GM19452 (cell line): ENCODE measurements around the gene GATA2.

ENCODE experiments used
- ATAC-seq: cut with Tn5 transposase; IDR thresholded peaks from one replicate; pipeline ENCODE4 v1.9.1; 2021; ENCODE audit not compliant: unreplicated experiment

The GATA2 gene

DNA sequence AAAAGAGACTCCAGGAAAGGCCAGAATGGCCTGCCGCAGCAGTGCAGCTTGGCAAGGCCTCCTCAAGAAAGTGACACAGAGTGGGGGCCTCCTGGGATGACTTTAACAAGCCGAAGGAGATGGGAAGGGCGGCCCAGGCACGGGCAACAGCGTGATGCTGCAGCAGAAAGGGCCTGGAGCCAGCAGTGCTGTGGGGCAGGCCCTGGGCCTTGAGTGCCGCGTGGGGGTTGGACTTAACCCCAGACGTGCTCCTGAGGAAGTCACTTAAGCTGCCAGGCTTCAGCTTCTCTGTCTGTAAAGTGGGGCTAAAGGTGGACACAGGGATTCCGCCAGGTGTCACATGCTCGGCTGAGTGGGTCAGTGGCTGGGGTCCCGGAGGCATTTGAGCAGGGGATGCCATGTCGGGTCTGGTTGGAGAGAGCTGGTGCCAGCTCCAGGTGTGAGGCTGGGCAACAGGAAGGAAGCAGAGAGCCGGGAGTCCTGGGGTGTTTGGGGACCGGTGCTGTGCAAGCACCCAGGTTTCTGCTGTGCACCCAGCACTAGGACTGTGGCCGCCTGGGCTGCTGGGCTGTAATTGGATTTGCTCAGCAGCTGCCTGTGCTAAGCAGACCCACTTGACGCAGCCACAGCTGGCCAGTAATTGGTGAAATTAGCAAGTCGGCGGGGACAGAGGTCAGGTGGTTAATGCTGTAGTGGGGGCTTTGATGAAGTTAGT is 34.1 kb downstream of the GATA2 start:
- ATAC-seq: no peak

DNA sequence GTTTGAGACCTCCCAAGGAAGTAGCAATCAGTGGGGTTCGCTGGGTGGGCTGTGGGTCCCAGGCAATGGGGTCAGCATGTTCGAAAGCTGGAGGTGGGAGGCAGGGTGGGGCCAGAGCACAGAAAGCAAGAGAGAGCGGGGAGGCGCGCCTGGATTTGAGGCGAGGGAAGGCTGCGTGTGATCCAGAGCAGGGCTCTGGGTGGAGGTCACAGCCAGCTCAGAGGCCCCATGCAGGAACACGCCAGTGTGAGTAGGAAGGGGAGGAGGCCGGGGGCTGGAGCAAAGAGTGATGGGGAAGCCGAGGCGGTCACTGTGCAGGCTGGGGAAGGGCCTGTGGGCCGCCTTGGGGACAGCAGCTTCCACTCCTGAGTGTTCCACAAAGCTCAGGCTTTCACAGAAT is 35.1 kb downstream of the GATA2 start:
- ATAC-seq: no peak

DNA sequence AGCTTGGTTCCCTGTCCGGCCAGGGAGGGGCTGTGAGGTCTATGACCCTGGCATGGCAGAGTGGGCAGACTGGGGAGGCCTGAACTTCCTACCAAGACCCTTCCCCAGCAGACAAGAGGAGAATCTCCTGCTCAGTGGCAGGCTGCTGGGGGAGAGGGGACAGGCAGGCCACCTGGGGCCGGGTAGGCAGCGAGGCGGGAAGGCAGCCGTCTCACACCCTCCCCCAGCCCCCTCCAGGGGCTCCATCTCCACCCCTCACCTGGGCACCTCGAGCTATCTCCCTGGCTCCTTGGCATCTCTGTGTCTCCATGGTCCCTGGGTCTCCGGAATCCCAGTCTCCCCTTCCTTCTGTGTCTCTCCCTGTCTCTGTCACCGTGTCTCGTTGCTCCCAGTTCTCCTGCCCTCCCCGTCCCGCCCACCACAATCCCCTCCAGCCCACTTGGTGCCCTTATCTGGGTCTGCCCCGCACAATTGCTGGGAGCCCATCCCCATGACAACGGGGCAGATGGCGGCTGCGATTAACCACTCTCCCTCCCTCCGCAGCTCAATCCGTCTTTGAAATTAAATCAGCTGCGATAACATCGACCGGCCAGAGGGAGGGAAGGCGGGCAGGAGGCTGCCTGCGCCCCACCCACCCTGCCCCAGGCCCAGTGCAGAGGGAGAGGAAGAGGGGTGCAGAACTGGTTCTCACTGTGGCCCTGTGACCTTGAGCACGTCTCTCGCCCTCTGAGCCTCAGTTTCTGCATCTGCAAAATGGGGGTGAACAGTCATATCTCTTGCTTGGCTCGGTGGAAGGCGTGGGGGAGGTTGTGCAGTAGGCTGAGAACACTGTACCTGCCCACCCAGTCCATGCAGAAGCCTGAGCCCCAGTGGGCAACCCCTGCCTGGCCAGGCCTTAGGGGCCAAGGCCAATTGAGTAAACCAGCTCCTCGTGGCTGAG is 36.0 kb downstream of the GATA2 start:
- no peak for ATAC-seq

DNA sequence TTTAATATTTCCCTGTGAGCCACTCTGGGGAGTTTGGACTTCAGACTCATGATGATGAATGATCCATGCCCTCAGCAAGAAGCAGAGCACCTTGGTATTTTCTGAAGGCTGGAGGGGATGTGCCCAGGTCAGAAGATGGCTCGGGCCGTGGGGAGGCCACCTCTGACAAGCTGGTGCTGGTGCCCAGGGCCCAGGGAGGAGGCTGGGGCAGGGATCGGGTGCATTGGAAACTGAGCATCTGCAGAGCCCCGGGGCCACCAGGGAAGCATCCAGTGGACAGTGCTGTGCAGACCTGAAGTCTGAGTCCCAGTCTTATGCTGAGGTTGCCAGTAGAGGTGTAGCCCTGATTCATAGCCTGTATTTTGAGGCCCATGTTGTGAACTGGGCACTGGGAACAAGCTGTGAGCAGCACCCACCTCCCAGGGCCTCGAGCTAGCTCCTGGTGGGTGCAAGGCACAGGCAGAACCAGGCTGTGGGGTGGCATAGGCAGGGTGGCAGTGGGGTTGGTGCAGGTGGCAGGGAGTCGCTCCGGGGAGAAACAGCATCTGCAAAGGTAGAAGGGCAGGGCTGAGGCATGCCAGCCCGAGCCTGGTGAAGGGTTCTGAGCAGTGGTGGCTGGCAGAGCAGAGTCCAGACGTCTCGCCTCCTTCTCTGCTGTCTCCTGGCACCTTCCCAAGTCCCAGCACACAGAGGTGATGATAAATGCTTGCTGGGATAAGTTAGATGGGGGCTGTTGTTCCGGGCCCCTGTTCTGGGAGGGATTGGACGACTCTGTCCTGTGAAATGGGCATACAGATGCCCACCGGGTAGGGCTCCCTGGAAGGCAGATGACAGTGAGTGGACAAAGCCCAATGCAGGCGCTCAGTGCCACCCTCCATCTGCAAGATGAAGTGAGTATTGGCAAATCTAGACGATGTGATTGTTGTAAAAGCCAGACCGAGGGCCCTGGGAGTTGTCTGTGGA is 36.9 kb downstream of the GATA2 start:
- ATAC-seq: no peak

DNA sequence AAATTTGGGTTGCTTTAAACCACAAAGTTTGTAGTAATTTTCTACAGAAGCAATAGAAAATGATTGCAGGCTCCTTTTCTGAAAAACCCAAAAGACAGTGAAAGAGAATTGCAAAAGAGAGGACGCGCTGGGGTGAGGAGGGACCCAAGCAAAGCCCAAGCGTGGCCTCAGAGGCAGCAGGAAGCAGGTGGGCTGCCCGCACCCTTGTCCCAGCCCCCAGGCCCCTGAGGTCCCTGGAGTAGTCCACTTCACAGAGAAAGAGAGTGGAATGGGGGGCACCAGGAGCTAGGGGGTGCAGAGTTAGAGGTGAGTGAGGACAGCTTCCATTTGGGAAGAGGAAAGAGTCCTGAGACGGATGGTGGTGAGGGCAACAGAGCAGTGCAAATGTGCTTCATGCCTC is 37.9 kb downstream of the GATA2 start:
- no peak for ATAC-seq

DNA sequence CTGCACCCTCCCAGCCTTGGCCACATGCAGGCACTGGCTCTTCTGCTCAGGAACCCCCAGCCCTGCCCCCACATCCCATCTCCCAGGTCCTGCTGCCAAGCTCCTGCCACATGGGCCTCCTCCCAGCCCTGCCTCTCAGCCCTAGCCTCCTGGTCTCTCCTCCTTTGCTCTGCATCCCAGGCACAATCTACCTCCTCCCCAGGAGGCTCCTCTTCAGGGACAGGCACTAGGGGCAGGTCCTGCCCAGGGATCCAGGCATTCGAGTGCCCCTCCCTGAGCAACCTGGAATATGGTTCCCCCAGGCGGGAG is 38.7 kb downstream of the GATA2 start:
- no peak for ATAC-seq

DNA sequence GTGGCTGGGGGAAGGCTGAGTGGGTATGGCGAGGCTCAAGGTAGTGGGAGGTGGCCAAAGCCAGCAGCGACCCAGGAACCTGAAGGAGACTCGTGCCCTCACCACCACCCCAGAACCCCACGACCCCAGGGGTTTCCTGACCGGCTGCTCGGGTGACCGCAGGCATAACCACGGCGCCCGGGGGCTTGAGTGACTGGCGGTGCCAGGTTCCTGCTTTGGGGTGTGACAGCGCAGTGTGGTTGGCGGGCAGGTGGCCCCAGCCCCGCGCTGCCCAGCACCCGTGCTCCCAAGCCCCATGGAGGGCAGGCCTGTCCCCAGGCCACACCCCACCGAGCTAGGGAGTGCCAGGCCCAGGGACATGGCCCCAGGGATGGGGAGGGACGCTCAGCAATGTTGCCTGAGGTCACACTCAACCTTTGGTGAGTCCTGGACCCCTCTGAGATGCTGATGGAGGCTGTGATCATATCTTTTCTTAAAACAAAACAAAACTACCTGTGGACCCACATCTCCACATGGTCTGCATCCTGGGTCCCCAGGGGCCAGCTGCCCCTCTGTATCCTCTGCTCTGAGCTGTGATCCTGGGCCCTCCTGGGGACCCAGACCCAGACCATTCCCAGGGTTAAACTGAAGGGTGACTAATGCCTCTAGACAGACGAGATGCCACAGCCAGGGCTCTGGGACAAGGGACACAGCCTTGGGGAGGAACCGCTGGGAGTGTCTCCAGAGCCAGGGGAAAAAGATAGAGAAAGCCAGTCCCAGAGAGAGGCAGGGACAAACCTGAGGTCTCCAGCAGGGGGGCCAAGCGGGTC is 39.3 kb downstream of the GATA2 start:
- ATAC-seq: no peak

DNA sequence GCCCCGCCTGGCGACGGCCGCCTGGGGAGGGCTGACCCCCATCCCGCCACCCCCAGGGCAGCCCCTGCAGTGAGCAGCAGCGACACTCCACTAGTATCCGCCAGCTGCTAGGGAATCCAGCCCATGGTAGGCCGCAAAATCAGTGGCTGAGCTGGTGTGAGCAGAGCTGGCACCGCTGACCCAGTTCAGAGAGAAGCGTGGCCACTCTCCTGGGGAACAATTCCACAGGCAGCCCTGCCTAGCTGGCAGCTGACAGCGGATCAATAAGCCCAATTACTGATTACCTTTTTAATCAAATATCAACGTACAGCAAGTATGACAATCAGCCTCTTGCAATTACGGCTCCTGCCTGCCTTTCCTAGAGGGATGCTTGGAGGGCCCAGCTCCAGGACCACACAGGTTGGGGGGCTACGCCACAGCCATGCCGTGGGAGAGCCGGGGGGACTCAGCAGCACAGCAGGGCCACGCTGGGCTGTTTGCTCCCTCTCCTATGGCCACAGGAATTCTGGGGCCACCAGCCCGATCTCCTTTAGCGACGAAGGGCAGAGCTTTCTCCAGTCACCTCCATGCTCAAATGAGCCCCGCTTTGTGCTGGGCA is 40.2 kb downstream of the GATA2 start:
- no peak for ATAC-seq

DNA sequence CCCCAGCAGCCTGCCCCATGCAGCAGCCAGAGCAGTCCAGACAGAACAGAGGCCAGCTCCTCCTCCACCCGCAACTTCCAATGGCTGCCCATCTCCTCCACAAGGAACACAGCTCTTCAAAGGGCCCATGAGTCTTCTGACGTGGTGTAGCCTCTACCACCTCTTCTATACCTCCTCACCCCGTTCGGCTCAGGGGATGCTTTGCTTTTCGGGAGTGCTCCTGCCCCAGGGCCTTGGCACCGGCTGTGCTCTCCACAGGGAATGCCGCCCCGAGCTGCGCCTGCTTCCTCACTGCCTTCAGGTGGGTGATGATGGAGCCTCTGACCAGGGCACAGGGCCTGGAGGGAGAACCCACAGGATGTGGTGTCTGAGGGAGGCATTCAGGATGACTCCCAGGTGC is 40.9 kb downstream of the GATA2 start:
- no peak for ATAC-seq

DNA sequence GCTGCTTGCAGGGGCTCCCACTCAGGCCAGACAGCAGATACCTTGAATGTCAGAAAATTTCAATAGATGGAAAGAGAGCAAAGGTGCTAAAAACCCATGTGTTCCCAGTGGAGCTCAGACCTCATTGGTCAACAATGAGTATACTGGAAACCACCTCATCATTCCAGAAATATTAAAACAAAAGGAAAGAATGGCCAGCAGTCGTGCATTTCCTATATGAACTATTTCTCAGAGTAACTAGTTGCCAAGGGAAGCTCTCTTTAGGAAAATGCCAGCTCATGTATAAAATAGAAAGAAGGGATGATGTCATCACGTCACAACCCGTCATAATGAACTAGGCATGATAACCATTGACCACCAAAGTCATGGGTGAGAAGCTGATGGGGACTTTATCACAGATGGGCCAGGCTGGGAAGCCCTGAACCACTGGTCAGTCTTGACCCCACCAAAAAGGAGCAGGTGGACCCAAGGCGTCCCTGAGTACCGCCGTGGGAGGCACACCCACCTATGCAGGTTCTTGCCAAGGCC is 43.8 kb downstream of the GATA2 start:
- no peak for ATAC-seq

DNA sequence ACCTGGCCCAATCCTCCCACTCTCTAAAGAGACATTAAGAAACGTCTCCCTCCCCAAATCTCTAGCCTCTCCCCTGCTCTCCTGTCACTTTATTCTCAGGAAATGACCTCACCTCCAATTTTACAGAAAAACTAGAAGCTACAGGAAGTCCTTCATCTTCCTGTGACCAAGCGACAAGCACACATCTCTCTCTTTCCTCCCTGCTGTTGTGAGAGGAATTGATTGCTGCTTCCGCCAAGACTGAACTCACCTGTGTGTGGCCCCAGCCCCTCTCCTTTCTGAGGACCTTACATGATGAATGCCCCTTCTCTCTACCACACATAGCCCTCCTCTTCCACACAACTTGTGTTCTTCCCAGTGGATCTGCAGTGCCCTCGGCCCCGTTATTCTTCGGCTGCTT is 44.5 kb downstream of the GATA2 start:
- no peak for ATAC-seq

DNA sequence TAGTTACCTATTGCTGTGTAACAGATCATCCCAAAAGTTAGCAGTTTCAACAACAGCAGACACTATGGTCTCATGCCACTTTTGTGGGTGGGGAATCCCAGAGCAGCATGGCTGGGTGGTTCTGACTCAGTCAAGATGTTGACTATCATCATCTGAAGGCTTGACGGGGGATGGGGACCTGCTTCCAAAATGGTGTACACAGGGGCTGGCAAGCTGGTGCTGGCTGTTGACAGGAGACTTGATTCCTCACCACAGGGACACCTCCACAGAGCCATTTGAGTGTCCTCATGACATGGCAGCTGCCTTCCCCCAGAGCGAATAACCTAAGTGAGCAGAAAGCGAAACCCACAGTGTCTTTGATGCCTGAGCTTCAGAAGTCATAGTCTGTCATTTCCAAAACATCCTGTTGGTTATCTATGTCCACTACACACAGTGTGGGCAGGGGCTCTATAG is 45.4 kb downstream of the GATA2 start:
- no peak for ATAC-seq

DNA sequence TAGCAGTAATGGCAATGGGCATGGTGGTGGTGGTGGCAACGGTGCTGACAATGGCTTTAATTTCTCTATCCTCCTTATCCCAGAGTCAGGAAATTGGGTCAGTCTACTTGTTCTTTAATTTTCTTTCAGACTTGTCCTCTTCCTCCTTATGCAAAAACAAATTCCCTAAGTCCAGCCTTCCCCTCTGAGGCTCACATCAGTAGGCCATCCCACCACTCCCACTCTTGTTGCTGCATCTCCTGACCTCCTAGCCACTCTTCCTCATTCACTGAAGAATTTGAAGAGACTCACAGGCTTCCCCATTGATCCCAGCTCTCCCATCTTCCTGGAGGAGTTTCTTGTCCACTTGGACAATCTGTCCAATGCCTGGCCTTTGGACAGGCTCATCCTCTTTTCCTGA is 46.2 kb downstream of the GATA2 start:
- ATAC-seq: no peak

DNA sequence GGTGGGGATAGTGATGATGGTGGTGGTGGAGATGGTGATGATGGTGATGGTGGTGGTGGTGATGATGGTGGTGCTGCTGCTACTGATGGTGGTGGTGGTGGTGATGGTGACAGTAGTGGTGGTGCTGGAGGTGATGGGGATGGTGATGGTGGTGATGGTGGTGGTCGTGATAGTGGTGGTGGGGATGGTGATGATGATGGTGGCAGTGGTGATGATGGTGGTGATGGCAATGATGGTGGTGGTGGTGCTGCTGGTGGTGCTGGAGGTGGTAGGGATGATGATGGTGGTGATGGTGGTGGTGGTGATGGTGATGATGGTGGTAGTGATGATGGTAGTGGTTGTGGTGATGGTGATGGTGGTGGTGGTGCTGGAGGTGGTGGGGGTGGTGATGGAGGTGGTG is 47.6 kb downstream of the GATA2 start:
- no peak for ATAC-seq

DNA sequence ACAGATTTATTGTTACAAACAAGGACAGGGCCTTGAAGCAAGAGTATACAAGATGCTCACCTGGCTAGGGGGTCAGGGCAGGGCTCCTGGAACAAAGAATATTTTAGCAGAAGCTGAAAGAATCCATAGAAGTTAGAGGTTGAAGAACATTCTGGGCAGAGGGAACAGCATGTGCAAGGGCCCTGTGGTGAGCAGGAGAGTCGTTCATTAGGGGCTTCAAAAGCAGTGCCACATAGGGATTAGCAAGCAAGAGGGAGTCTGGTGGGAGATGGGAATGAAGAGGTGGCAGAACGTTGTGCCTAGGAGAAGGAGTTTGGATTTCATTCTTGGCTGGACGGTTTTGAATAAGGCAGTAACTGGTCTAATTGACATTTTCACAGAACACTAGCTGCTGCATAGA is 49.2 kb downstream of the GATA2 start:
- no peak for ATAC-seq

DNA sequence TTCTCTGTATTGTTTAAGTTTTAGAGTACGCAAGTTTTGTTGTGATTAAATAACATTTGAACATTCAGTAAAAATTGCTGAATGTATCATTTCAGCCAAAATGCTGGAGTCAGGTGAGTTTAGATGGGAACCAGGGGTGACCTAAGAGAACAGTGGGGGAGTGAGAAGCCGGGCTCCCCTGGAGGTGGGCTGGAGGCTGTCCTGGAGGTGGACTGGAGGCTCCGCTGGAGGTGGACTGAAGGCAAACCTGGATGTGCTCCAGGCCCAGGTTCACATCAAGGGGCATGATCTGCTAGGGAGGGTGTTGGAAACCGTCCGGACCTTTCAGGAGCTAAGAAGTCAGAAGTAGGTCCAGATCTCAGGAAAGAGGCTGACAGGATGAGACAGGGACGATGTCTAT is 50.1 kb downstream of the GATA2 start:
- ATAC-seq: no peak

DNA sequence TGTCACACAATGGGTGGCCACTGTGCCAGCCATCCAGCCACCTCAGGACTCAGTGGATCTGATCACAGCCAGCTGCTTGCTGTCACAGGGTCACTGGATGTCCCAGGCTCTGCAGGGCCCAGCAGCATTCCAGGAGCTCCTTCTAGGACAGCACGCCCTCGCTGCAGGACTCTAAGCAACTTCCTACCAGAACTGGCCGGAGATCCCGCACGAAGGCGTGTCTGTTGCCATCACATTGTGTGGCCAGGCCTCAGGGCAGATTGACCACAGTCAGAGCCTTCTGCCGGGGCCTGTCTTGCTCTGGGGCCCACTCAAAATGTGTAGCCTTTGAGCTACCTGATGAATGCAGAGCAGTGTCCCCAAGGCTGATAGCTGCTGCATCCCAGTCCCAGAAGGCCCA is 50.9 kb downstream of the GATA2 start:
- no peak for ATAC-seq

DNA sequence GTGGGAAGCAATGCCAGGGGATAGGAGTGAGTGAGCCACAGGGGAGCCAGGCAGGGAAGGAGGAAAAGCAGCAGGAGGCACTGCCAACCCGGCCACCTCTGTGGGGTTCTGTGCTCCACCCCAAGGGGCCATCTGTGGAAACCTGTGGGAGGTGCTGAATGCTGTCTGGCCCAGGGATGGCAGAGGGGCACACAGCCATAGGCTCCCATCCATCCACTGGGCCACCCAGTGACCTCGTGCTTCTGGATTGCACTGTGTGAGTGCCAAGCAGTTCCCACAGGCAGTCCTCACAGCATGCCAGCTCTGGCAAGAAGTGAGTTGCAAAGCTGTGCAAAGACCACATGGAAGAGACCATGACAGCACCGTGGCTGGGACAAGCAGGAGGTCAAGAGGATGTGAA is 53.8 kb downstream of the GATA2 start:
- ATAC-seq: no peak

DNA sequence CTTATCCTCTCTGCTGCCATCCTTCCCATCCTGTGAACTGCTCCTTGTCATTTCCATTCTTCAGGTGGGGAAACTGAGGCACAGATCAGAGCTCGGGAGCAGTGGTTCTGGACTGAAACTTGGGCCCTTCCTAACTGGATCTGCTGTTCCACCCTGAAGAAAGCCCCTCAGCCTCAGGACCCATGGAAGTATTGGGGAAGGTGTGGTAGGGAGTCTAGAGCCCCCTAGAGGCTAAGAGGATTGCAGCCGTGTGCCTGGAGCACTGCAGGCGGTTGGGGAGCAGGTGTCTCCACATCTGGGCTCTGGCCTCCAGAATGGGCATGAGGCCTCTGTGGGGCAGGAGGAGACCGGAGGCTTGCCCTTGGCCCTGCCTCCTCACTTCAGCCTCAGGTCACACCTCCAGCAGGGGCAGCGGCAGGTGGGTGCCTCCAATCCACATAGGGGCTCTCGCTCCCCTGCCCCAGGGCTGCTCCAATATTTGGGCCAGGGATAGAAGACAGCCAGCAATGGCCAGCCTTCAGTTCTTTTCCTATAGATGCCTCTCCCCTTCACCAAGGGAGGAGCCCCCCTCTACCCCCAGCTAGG is 54.4 kb downstream of the GATA2 start:
- ATAC-seq: no peak

DNA sequence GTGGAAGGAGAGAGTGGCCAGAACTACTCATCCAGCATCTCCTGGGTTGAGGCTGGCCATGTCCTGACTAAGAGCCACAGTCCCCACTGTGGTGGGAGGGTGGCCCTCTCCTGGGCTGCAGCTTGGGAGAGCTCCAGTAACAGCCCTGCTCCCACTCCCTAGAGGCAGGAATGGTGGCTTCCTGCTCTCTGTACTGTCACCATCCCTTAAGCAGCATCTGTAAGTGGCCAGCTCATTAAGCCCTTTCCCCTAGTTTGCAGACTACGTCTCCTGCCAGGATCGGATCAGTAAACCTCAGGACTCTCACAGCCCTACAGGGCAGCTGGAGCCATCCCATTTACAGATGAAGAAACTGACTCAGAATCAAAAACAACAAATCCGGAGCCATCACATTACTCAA is 56.8 kb downstream of the GATA2 start:
- no peak for ATAC-seq
